Stimulated activated effector memory CD8-positive, alpha-beta T cell treated with anti-CD3 and anti-CD28 coated beads, Interleukin-12 subunit alpha, Interleukin-12 subunit beta, amount 100 ng/mL, for 72 hours (primary cell): Measurements from ENCODE around the gene UNC93B1.
A peak's percentile ranks its signal among the peaks of the same experiment; 100 is the strongest.

Experiments used
- ATAC-seq: fragments of 150-1000 bp; cut with Tn5 transposase; 2 replicates; pipeline ENCODE4 v1.10.0; 2021
- DNase-seq, 2 donors: peaks; one replicate each; pipeline ENCODE4 v3.0.0; 2021 to 2022; ENCODE audit warnings: low spot score in 2 of 2
- H3K27ac Mint-ChIP-seq: one replicate; pipeline ENCODE4 v1.8.0; 2022; ENCODE audit warnings: mild to moderate bottlenecking, mixed read lengths
- H3K36me3 Mint-ChIP-seq: one replicate; pipeline ENCODE4 v1.8.0; 2022; ENCODE audit warnings: mild to moderate bottlenecking, mixed read lengths
- H3K4me1 Mint-ChIP-seq: one replicate; pipeline ENCODE4 v1.8.0; 2022; ENCODE audit warnings: mixed read lengths
- H3K4me3 Mint-ChIP-seq: one replicate; pipeline ENCODE4 v1.8.0; 2022; ENCODE audit warnings: mild to moderate bottlenecking, mixed read lengths
- H3K9me3 Mint-ChIP-seq: one replicate; pipeline ENCODE4 v1.8.0; 2022; ENCODE audit warnings: mixed read lengths

The UNC93B1 gene

GRCh38 chr11:68032997-68033707 is 29.3 kb upstream of the UNC93B1 start:
- H3K27ac Mint-ChIP-seq, result peak overlapping the region; percentile 60
- no peak for ATAC-seq
- no peaks in the 10 kb centered on the region for H3K9me3 Mint-ChIP-seq
- H3K36me3 Mint-ChIP-seq, result peaks cover 34% of the 10 kb centered on the region
- no peak for DNase-seq
- no peak overlapping the region for H3K4me3 Mint-ChIP-seq
- H3K4me1 Mint-ChIP-seq, result peaks cover 52% of the 10 kb centered on the region

GRCh38 chr11:68032003-68032402 is 28.1 kb upstream of the UNC93B1 start:
- no peak for DNase-seq
- Mint-ChIP-seq H3K4me1 (peaks cover 47% of the 10 kb centered on the region), H3K4me3 (peak overlapping the region; percentile 90), H3K27ac (peak overlapping the region; percentile 96), H3K36me3 (peaks cover 32% of the 10 kb centered on the region), H3K9me3 (no peaks in the 10 kb centered on the region)
- no peak for ATAC-seq

- H3K36me3 Mint-ChIP-seq, result peaks cover 25% of the 10 kb centered on the region
- ATAC-seq, result no peak
- no peak for DNase-seq
- H3K4me3 Mint-ChIP-seq, result peak overlapping the region; percentile 90
- H3K9me3 Mint-ChIP-seq, result no peaks in the 10 kb centered on the region
- H3K27ac Mint-ChIP-seq, result peak overlapping the region; percentile 96
- peaks cover 39% of the 10 kb centered on the region for H3K4me1 Mint-ChIP-seq
Measured at GRCh38 chr11:68031144-68031464, 27.2 kb upstream of the UNC93B1 start.

DNA sequence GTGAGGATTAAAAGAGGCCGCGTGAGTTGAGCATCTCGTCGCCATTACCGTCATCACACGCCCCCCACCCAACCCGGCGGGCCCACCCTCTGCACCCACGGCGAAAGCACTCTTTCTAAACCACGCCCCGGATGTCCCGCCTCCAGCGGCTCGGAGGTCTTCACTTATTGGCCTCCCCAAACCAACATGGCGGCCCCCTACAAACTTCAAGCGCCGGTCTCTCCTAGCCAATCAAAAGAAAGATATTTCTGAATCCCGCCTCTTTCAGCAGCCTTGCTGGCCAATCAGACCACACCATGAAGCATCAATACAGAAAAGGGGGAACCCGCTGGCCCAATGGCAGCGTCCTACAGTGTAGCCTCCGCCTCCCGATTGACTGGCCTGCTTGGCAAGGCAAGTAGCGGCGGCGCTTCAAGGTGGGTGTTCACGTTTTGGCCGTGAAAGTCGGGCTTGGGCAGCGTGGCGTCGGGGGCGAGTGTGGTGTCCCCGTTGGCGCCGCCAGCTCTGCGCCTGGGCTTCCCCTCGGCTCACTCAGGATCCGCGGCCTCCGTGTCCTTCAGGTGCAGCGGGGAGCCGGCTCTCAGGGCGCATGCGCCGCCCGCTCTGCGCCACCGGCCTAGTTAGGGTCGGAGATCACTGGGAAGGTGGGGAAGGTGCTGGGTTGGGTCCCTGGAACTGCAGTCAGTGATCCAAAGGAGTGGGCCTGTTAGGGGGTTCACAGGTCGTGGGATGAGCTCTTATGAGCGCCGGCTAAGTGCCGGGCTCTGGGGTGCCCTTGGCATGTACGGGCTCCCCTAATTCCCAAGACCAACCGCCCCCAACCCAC is 26.6 kb upstream of the UNC93B1 start, which contains the start of gene NDUFS8:
Gene NDUFS8, plus strand, starts transcription at position 364 of the 826 bp plus-strand sequence. CDS start 1,471 bp downstream, outside the sequence.
- peak; percentile 97 for ATAC-seq
- Mint-ChIP-seq H3K27ac (peak within 1 kb of the TSS; percentile 96), H3K4me3 (peak within 1 kb of the TSS; percentile 90), H3K4me1 (peaks cover 37% of the 10 kb centered on the region), H3K36me3 (peaks cover 19% of the 10 kb centered on the region), H3K9me3 (no peaks in the 10 kb centered on the region)
- peak; percentile 80 to 96 for DNase-seq

- Mint-ChIP-seq H3K4me1 (peaks cover 37% of the 10 kb centered on the region), H3K9me3 (no peaks in the 10 kb centered on the region), H3K27ac (peak overlapping the region; percentile 96), H3K36me3 (peaks cover 9% of the 10 kb centered on the region), H3K4me3 (peak overlapping the region; percentile 90)
- ATAC-seq, result no peak
- DNase-seq, result no peak
Measured at GRCh38 chr11:68028802-68029545, 25.1 kb upstream of the UNC93B1 start.

DNA sequence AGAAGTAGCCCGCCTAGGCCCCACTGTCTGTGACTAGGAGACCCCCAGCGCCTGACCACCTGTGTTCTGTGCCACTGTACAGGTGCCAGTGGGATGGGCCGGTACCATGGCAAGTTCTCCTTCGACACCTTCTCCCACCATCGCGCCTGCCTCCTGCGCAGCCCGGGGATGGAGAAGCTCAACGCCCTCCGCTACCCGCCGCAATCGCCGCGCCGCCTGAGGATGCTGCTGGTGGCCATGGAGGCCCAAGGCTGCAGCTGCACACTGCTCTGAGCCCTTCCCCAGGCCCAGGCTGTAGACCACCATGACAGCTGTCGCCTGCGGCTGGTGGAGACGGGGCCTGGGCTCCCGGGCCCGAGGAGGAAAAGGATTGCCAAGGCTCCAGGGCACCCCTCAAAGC is 23.8 kb upstream of the UNC93B1 start:
- Mint-ChIP-seq H3K36me3 (peaks cover 6% of the 10 kb centered on the region), H3K4me3 (no peak overlapping the region), H3K9me3 (no peaks in the 10 kb centered on the region), H3K4me1 (peaks cover 37% of the 10 kb centered on the region), H3K27ac (no peak overlapping the region)
- ATAC-seq (no peak), DNase-seq (no peak)

DNA sequence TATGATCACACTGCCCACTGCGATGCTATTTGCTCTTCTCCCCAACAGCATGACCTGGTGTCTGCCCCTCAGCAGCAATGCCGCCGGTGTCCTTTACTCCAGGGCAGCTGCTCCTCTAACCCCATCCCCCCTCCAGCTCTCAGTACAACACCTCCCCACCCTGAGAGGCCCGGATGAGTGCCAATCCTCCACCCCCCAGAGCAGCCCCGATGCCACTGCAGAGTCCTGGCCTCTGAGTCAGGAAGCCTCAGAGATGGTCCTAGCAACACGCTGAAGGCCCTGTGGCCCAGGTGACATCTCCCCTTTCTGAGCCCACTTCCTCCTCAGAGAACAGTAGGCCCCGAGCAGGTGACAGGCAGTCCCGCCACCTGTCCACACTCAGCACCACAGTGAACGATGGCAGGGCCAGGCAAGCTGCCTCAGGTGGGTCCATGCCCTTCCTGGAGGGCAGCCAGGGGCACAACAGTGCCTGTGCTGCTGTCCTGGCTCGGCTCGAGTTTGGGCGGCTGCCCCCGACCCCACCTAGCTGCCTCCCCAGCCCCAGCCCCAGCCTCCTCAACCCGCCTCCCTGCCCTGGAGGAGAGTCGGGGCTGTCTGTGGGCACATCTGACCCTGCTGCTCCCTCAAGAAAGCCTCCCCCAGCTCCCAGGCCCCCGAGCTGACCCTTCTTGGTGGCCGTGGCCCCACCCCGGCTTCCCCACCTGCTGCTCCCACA is 22.7 kb upstream of the UNC93B1 start:
- H3K4me1 Mint-ChIP-seq, result peaks cover 32% of the 10 kb centered on the region
- DNase-seq (no peak), ATAC-seq (no peak)
- H3K4me3 Mint-ChIP-seq, result no peak overlapping the region
- H3K36me3 Mint-ChIP-seq, result peaks cover 2% of the 10 kb centered on the region
- no peaks in the 10 kb centered on the region for H3K9me3 Mint-ChIP-seq
- H3K27ac Mint-ChIP-seq, result peak overlapping the region; percentile 74

DNA sequence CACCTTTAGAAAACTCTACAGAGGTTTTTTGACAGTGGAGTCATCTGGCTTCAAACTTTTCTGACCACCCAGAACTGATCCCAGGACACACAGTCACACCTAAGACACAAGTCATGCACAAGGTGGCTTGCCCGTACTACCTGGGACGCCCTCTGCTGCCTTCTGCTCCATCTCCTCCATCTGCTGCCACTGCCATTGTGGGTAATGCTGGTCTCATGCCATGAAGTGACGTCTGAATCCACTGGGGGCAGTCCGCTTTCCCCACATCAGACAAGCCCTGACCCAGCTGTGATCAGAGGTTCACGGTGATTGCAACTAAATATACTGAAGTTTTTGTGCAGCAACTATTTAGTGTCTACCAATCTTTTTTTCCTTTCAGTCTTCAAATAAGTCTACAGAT is 21.1 kb upstream of the UNC93B1 start:
- H3K27ac Mint-ChIP-seq, result no peak overlapping the region

GRCh38 chr11:68024508-68024907 is 20.6 kb upstream of the UNC93B1 start:
- Mint-ChIP-seq H3K4me3 (no peak overlapping the region), H3K4me1 (peaks cover 13% of the 10 kb centered on the region), H3K36me3 (no peaks in the 10 kb centered on the region), H3K9me3 (no peaks in the 10 kb centered on the region), H3K27ac (no peak overlapping the region)
- ATAC-seq (no peak), DNase-seq (no peak)

More for the DNA sequence above, 21.1 kb upstream of the UNC93B1 start:
- Mint-ChIP-seq H3K4me1 (peaks cover 19% of the 10 kb centered on the region), H3K36me3 (no peaks in the 10 kb centered on the region), H3K4me3 (no peak overlapping the region), H3K9me3 (no peaks in the 10 kb centered on the region)
- ATAC-seq (no peak), DNase-seq (no peak)

- Mint-ChIP-seq H3K4me3 (no peak overlapping the region), H3K9me3 (no peaks in the 10 kb centered on the region), H3K4me1 (peaks cover 4% of the 10 kb centered on the region), H3K27ac (no peak overlapping the region), H3K36me3 (no peaks in the 10 kb centered on the region)
- ATAC-seq (no peak), DNase-seq (no peak)
Measured at GRCh38 chr11:68022531-68022930, 18.6 kb upstream of the UNC93B1 start.

DNA sequence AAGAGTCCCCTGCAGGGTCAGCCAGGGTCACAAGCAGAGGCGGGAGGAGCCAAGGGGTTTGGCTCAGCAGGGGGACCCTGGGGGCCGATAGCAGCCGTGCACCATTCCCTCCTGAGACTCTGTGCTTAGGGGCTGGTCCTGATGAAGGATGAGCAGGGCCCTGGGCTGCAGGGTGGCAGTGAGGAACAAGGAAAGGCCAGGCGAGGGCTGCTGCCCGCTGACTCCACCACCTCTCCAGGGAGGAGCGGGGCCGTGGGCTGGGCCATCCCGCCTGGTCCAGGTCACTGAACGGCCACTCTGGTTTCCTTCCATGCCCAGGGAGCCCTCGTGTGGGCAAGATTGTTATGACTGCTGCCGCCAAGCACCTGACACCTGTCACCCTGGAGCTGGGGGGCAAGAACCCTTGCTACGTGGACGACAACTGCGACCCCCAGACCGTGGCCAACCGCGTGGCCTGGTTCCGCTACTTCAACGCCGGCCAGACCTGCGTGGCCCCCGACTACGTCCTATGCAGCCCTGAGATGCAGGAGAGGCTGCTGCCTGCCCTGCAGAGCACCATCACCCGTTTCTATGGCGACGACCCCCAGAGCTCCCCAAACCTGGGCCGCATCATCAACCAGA is 17.4 kb upstream of the UNC93B1 start:
- H3K4me1 Mint-ChIP-seq, result no peaks in the 10 kb centered on the region
- DNase-seq (no peak), ATAC-seq (no peak)
- no peaks in the 10 kb centered on the region for H3K36me3 Mint-ChIP-seq
- no peak overlapping the region for H3K4me3 Mint-ChIP-seq
- no peak overlapping the region for H3K27ac Mint-ChIP-seq
- no peaks in the 10 kb centered on the region for H3K9me3 Mint-ChIP-seq

- ATAC-seq (no peak), DNase-seq (no peak)
- no peaks in the 10 kb centered on the region for H3K9me3 Mint-ChIP-seq
- H3K27ac Mint-ChIP-seq, result no peak overlapping the region
- H3K4me3 Mint-ChIP-seq, result no peak overlapping the region
- H3K4me1 Mint-ChIP-seq, result no peaks in the 10 kb centered on the region
- no peaks in the 10 kb centered on the region for H3K36me3 Mint-ChIP-seq
Measured at GRCh38 chr11:68020575-68020974, 16.7 kb upstream of the UNC93B1 start.

DNA sequence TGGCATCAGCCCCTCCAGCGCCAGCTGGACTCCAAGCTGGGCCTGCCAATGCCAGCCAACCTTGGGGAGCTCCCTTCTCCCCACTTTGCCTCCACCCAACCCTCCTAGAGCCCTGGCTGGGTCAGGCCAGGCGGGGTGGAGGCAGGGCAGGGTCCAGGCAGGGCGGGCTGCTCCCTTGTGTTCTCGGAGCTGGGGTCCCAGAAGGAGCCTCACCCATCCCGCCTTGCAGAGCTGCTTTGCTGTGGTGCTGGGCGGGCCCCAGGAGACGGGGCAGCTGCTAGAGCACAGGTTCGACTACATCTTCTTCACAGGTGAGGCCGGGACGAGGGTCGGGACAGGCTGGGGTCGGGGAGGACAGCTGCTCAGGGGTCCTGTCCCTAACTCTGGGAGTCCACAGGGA is 15.6 kb upstream of the UNC93B1 start:
- H3K4me3 Mint-ChIP-seq, result no peak overlapping the region
- ATAC-seq (no peak), DNase-seq (no peak)
- H3K4me1 Mint-ChIP-seq, result no peaks in the 10 kb centered on the region
- H3K36me3 Mint-ChIP-seq, result no peaks in the 10 kb centered on the region
- no peak overlapping the region for H3K27ac Mint-ChIP-seq
- no peaks in the 10 kb centered on the region for H3K9me3 Mint-ChIP-seq

DNA sequence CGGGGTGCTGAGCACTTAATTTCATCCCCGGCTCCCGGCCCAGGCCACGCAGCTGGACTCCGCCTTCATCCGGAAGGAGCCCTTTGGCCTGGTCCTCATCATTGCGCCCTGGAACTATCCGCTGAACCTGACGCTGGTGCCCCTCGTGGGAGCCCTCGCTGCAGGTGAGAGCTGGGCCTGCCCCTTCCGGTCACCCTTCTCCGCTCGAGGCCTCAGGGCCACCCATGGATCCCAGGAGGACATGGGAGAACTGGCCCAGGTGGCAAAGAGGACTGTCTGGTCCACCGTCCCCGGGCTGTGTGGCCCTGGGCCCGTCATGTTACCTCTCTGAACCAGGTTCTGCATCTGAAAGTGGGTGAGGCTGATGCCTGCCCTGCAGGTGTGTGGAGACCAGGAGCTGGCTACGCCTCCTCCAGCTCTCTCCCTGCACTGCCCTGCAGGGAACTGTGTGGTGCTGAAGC is 14.9 kb upstream of the UNC93B1 start:
- no peak for DNase-seq
- Mint-ChIP-seq H3K4me1 (no peaks in the 10 kb centered on the region), H3K36me3 (no peaks in the 10 kb centered on the region), H3K9me3 (no peaks in the 10 kb centered on the region), H3K27ac (no peak overlapping the region), H3K4me3 (no peak overlapping the region)
- ATAC-seq, result no peak
